GM10847 (cell line): Measurements from ENCODE around the gene PXDC1.

ENCODE experiments used
- POLR2A ChIP-seq: IDR thresholded peaks from 2 replicates; pipeline ENCODE4 v1.6.1; 2011; ENCODE audit not compliant: insufficient read length; ENCODE audit errors: extremely low read depth

The PXDC1 gene, protein sequence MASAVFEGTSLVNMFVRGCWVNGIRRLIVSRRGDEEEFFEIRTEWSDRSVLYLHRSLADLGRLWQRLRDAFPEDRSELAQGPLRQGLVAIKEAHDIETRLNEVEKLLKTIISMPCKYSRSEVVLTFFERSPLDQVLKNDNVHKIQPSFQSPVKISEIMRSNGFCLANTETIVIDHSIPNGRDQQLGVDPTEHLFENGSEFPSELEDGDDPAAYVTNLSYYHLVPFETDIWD

DNA sequence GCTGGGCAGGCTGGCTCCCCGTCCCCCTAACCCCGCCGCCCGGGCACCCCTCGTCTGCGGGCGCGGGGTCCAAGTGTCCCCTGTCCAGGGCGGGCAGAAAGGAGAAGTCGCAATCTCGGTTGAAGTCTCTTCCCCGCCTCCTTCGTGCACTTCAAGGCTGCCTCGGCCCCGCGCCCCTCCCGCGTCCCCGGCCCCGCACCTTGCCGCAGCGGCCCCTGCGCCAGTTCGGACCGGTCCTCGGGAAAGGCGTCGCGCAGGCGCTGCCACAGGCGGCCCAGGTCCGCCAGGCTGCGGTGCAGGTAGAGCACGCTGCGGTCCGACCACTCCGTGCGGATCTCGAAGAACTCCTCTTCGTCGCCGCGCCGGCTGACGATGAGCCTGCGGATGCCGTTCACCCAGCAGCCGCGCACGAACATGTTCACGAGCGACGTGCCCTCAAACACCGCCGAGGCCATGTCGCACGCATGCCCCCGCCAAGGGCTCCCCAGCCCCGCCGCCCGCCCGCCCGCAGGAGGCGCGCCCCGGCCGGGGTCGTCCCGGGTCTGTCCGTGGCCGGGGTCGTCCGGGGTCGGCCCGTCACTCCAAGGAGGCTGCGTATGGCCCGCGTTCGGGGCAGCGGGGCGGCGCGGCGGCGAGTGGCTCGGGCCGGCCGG is at the start of gene PXDC1:
PXDC1 (minus strand) TSS at position 637 of the 653 bp plus-strand sequence; CDS start at position 455, 182 bp downstream.
- TF ChIP-seq POLR2A: no peak

DNA sequence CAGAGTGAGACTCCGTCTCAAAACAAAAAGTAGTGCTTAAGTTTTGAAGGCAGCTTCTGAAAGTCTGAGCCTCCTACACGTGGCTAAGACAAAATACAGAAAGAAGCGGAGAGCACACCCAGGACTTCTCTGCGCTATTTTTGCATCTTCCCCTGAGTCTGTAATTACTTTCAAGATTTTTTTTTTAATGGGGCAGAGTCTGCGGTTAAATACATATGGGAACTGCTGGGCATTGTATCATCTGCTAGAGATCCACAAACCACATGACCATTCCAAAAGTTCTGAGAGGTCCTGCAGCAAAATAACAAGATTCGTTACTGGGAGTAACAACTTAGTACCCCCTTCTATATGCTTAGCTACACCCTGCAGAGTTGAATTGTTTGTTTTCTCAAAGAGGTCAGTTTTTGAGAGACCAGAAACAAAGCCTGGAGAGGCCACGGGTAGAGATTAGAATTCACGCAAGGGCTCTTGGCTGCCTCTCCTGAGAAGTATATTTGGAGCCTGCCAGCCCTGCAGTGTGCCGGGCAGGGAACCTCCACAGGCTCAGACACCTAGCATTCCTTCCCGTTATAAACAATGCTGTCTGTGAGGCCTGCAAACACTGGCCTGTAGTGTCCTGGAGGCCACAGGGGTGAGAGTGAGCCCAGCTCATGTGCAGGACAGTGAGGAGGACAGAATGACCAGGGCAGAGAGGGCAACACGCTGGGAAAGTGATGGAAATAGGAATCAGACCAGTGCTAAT is 49.5 kb upstream of the PXDC1 start:
- no peak for TF ChIP-seq POLR2A

DNA sequence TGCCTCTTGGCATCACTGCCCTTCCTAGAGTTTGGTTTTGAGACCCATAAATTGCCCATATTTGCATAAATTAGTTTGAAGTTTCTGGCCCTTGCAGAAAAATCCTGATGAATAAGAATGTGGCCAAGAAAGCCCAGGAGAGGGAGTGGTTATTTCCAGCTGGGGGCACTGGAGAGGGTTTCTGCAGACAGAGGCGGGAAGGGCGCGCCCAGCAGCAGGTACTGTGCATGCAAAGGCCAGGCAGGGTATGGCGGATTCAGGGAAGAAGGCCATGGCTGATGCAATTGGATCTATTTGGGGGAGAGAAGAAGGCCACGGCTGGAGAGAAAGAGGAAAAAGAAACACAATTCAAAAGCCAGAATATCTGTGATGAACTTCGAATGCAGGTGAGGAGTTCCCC is 48.2 kb upstream of the PXDC1 start:
- TF ChIP-seq POLR2A: no peak

DNA sequence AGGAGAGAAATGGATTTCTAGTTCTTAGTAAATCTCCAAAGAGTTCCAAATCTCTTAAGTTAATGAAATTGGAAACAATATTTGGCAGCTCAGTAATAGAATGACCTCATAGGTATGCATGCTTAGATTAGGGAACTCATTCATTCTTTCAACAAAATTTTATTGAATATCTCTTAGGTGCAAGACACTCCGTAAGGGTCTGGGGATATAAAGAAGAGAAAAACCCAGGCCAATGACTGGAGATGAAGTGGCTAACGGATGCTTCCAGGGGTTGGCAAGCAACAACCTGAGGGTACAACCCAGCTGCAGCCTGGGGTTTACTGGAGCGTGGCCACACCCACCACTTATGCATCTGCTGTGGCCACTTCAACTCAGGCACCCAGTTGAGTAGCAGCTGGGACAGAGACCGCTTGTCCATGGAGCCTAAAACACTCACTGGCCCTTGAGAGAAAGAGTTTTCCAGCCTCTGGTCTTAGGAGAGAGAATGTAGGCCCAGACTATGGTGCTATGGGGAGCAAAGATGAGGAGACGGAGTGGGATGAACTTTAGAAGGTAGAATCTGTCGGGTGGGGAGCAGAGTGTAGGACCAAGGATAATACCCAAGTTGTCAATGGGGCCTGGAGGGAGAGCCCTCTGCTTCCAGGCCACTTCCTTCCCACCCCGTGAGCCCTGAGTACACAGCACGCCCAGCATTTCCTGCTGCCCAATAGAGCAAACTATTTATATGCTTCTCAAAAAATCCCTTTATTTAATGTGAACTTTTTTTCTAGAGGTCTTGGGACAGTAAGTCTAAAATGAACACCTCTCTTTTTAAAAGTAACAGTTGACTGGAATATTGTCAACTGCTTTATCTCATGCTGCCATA is 46.8 kb upstream of the PXDC1 start:
- TF ChIP-seq POLR2A: no peak

DNA sequence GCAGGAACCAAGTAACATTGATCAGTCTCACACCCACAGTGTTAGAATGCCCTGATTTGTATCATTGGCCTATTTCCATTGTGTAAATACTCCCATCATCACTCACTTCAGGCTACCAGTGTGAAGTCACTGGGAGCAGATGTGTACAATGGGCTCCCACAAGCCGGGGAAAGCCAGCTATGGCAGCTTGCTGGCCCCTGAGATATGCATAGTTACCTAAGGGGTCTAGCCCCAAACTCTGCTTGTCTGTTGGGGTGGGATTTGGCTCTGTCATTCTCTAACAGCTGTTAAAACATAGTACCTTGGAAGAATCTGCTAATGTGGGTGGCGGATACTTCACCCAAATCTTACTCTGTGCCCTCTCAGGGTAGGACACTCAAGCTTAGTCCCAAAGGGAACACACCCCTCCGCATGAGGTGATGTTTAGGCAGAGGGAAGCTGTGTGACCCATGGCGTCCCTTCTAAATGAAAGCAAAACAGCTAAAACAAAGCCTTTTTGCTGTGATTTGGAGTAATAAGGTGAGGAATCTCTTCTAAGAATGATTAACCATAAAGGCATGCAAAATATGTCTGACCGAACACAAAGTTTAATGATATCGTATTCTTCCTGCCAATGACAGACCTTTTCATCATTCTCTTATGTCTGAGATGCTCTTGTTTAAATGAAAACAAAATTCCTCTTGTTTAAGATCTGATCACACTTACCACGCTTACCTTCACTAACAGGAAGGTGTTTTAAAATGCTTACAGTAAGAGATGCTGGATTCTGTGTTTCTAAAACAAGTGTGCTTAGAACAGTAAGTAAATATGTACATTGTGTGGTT is 45.9 kb upstream of the PXDC1 start:
- TF ChIP-seq POLR2A: no peak

DNA sequence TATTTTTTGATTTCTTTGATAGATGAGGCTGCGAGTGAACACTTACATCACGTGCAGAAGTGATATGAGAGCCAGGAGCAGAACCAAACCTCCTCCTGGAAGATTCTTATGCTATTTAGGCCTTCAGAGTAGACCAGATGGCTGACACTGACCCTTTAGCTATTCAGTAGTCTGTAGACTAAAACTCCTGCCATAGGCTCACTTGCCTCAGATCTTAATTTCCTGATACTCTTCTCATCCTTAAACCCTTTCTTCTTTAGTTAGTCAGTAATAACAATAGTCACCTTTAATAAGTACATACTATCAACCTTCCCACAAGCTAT is 45.2 kb upstream of the PXDC1 start:
- no peak for TF ChIP-seq POLR2A

DNA sequence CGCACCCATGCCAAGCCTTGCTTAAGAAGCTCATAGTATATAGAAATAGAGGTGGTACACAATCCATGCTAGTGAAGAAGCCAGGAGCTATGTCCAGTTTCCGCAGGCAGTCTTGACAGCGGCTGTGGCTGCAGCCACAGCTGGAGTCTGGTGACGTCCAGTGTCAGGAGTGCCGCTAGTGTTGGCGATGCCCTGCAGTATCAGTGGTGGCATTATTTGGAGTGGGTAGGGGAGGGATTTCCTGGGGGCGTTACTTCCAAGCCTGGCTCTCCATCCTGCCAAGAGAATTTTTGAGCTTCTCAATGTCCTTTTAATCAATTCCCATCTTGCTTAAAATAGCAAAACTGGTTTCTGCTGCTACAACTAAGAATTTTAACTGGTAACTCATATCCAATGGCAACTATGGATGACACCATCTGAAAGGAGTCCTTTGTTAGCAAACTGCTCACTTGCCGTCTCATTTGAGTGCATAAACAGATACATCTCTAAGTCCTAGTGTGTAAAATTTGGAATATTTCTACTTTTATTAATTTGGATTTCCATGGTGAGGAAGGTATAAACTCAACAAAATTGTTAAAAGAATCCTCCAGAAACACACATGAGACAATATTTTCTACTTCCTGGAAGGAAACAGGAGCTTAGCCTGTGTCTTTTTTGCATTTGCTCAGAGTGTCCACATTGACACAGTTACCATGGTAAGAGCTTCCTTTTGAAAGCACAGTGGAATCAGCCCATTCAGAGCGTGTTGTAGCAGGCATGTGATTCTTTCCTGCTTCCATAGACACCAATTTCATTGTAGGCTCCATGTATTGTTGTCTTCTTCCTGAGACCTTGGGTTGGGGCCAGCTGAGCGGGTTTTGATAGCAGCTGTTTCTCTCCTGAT is 44.6 kb upstream of the PXDC1 start:
- TF ChIP-seq POLR2A: no peak

DNA sequence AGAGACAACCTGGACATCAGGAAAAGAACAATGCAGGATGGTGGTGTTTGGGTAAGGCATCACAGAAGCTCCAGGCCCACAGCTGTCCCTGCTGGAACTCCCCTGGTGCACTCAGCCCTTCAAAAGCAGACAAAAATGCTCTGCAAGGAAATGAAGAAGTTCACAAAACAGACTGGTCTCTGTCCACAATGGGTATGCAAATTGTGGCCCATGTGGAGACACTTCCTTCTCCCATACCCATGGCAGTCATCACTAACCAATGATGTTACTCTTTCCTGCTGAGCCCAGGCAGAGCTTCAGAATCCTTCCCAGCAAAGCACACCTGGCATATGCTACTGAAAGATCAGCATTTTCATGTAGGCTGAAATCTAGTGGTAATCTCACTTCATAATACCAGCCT is 42.6 kb upstream of the PXDC1 start:
- TF ChIP-seq POLR2A: no peak

DNA sequence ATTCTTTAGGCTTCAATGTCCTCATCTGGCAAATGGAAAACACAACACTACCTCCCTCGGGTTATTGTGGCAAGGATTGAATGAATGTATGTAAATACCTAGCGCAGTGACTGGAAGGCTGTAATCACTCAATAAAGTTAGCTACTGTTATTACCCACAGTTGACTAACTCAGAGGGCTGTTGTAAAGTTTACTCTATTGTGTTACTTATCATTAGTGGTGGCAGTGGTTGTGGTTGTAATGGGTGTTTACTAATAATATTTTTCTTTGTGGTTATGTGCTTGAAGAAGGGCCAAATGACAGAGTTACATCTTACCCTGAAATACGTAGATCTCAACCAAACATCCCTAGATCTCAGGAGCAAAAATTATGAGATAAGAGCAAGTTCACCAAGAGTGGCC is 42.0 kb upstream of the PXDC1 start:
- TF ChIP-seq POLR2A: no peak

DNA sequence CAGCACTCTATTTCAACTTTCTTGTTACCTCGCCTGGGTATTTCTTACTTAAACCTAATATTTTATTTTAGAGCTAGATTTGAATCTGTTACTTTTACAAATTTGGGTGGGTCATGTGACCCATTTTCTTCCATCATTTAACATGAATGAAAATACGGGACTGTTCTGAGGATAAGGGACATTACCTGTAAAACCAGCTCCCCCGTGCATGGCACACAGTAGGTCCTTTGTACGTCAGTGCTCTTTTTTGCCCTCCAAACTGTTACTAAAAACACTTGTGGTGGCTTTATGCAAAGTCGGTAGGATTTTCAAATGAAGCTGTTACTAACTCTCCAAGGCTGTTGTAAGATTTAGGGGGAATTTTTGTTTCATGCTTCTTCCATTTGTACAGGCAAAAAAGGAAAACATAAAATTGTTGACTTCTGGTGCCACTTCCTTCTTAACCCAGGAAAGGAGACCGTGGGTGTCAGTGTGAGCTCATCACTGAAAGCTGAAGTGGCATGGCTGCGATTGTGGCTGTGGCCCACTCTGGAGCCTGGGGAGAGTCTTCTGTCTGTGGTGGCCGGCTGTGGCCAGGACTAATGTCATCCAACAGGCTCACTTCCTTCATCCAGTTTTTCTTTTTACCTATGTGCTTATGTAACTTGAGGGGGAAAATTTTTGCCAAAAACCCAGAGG is 40.2 kb upstream of the PXDC1 start:
- TF ChIP-seq POLR2A: no peak

DNA sequence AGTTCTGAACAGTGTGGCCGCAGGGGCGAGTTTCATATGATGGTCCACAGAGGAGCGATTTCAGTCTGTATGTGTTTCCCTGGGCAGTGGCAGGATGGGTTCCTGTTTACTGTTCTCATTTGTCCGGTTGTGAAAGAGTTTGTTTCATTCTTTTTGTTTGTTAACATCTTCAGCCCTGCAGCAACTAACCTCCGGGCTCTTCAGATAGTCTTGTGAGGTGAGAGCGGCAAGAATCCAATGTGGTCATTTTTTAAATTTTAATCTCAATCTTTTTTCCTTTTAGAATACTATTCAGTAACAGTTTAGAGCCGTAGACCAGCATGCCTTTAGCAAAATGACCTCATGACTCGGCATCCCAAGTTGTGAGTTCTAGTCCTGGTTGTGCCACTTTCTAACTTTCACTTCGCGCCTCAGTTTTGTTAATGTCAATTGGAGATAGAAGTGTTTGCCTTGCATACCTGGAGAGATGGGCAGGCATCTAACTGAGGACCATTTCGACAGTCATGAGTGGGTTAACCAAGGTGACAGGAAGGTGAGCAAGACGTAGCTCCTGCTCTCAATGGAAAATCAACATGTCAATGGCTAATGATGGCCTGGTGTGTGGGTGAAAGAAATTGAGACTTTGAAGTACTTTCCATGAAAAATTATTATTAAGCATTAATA is 38.5 kb upstream of the PXDC1 start:
- no peak for TF ChIP-seq POLR2A

DNA sequence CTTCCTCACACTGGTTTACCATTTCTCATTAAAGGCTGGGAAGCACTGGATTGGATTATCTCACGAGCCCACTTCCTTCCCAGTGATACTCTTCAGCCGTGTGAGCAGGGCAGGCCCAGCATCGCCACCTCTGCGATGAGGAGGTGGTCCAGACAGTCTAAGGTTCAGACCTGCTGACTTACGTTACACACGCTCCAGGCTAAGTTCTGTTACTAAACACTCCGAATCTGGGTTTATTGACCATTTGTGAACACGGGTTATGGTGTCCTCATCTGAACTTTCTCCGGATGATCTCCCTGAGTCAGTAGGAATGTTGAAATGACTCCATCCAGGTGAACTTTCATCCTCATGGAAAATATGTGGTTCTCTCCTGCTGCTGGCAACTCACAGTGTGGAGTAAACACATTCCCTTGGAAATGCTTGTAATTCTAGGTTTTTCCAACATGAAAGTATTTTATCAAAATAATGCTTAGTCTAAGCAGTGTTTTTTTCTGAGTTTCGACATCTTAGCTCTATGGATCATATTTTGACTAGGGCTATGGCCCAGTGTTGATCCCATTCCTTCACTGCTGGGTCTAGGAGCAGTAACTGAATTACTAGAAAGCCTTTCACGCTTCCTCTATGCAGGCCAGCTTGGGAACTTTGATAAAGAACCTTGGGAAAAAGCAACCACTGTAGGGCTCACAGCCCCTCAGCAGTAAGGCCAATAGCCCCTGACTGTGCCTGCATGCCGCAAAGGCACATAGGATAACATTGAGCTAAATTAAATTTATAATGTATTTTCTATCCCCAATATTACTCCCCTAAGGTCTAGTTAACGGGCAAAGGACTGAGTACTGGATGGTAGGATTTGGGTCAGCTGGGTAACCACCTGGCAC is 37.7 kb upstream of the PXDC1 start:
- no peak for TF ChIP-seq POLR2A
